SK-N-SH (cell line): ENCODE results near the gene DNAH7. TPM values are rescaled to one million over a fixed set of nuclear protein-coding genes. Genes with fewer than 3 reads are reported as not detected.

Experiments used
- CTCF ChIA-PET: fragments of 300-600, 350-600 bp; formaldehyde crosslinking; extraction: SDS; loops from one replicate; lab custom pipeline; 2021; lab: Yijun Ruan, JAX
- POLR2A ChIA-PET: fragments of 350-600 bp; sonication (Branson Sonifier 250); formaldehyde crosslinking; extraction: SDS; loops from one replicate; lab custom pipeline; 2020; ENCODE audit warnings: antibody characterized with exemption, inconsistent platforms; lab: Yijun Ruan, JAX
- DNase-seq: peaks from one replicate; pipeline ENCODE4 v3.0.0; 2012
- H2AFZ ChIP-seq: fragments of 200-600 bp; sonication (generic); 2 replicates; pipeline ENCODE4 v1.8.1; 2016; ENCODE audit warnings: antibody characterized with exemption, mild to moderate bottlenecking, low read depth
- H3F3A ChIP-seq: fragments of 200-600 bp; sonication (generic); replicated peaks from 2 replicates; pipeline ENCODE3; 2016; ENCODE audit warnings: antibody characterized with exemption, mild to moderate bottlenecking; ENCODE audit not compliant: insufficient read depth
- H3K27ac ChIP-seq, 2 experiments: fragments of 200-500 bp in 1 of 2; fragments of 200-600 bp in 1 of 2; sonication (Bioruptor generic) in 1 of 2; sonication (generic), shearing (Covaris generic) in 1 of 2; 2 replicates each; pipeline versions ENCODE4 v1.5.1 to v1.6.1; 2014 to 2016; ENCODE audit warnings: low read depth in 2 of 2, inconsistent platforms in 1 of 2, low read length in 1 of 2, mild to moderate bottlenecking in 1 of 2, mixed read lengths in 1 of 2
- H3K27me3 ChIP-seq: fragments of 200-600 bp; sonication (generic), shearing (Covaris generic); 2 replicates; pipeline ENCODE4 v1.6.1; 2016; ENCODE audit warnings: mixed run types; ENCODE audit not compliant: insufficient read depth
- H3K36me3 ChIP-seq, 2 experiments: fragments of 200-500 bp in 1 of 2; fragments of 200-600 bp in 1 of 2; sonication (Bioruptor generic) in 1 of 2; sonication (generic) in 1 of 2; replicated peaks in 1 of 2; 2 replicates each; pipeline versions ENCODE3 to v1.5.1; 2014 to 2016; ENCODE audit warnings: low read length in 1 of 2, mild to moderate bottlenecking in 1 of 2; ENCODE audit not compliant: insufficient read depth in 2 of 2, control insufficient read depth in 1 of 2
- H3K4me1 ChIP-seq, 2 experiments: fragments of 200-500 bp in 1 of 2; fragments of 200-600 bp in 1 of 2; sonication (Bioruptor generic) in 1 of 2; sonication (generic), shearing (Covaris generic) in 1 of 2; 2 replicates each; pipeline versions ENCODE4 v1.5.1 to v1.6.1; 2014 to 2016; ENCODE audit warnings: low read depth in 1 of 2, low read length in 1 of 2, mixed run types in 1 of 2; ENCODE audit not compliant: insufficient read depth in 2 of 2, control insufficient read depth in 1 of 2
- H3K4me2 ChIP-seq: fragments of 200-600 bp; sonication (generic), shearing (Covaris generic); 2 replicates; pipeline ENCODE4 v1.6.1; 2017; ENCODE audit warnings: mixed run types
- H3K4me3 ChIP-seq, 2 experiments: fragments of 200-500 bp in 1 of 2; fragments of 200-600 bp in 1 of 2; sonication (Bioruptor generic) in 1 of 2; sonication (generic), shearing (Covaris generic) in 1 of 2; 2 replicates each; pipeline versions ENCODE4 v1.5.1 to v1.8.1; 2014 to 2016; ENCODE audit warnings: low read depth in 2 of 2, inconsistent platforms in 1 of 2, low read length in 1 of 2, mild to moderate bottlenecking in 1 of 2, mixed read lengths in 1 of 2, moderate library complexity in 1 of 2
- H3K79me2 ChIP-seq: fragments of 200-600 bp; sonication (generic); 2 replicates; pipeline ENCODE4 v1.8.1; 2017; ENCODE audit warnings: mild to moderate bottlenecking; ENCODE audit not compliant: insufficient read depth
- H3K9ac ChIP-seq: fragments of 200-600 bp; sonication (generic); 2 replicates; pipeline ENCODE4 v1.6.1; 2017; ENCODE audit warnings: mixed run types
- H3K9me2 ChIP-seq: fragments of 200-600 bp; sonication (generic); 2 replicates; pipeline ENCODE4 v1.6.1; 2017; ENCODE audit warnings: mixed run types
- H3K9me3 ChIP-seq: fragments of 200-600 bp; sonication (generic); 2 replicates; pipeline ENCODE4 v1.6.1; 2017; ENCODE audit warnings: mixed run types, mild to moderate bottlenecking, moderate library complexity
- H4K20me1 ChIP-seq: fragments of 200-600 bp; sonication (generic); 2 replicates; pipeline ENCODE4 v1.6.1; 2017; ENCODE audit warnings: mild to moderate bottlenecking, mixed run types; ENCODE audit not compliant: insufficient read depth
- EP300 ChIP-seq, 2 experiments: IDR thresholded peaks; 2 replicates each; pipeline versions ENCODE4 v1.4.0 to v1.6.1; 2012; ENCODE audit warnings: borderline replicate concordance in 1 of 2, low read depth in 1 of 2, low read length in 1 of 2
- FOSL2 ChIP-seq: IDR thresholded peaks from 2 replicates; pipeline ENCODE4 v1.4.0; 2012; ENCODE audit warnings: low read depth, mild to moderate bottlenecking, moderate library complexity, borderline replicate concordance
- FOXM1 ChIP-seq: IDR thresholded peaks from 2 replicates; pipeline ENCODE4 v1.4.0; 2012; ENCODE audit warnings: low read depth, mild to moderate bottlenecking
- GABPA ChIP-seq: IDR thresholded peaks from 2 replicates; pipeline ENCODE4 v1.4.0; 2012; ENCODE audit warnings: low read depth, mild to moderate bottlenecking
- GATA2 ChIP-seq: sonication (generic); formaldehyde crosslinking; IDR thresholded peaks from 2 replicates; pipeline ENCODE4 v1.5.0; 2020; ENCODE audit warnings: mild to moderate bottlenecking, missing genetic modification reagents
- MAX ChIP-seq: IDR thresholded peaks from 2 replicates; pipeline ENCODE4 v1.4.0; 2012; ENCODE audit warnings: low read depth
- MEF2A ChIP-seq: IDR thresholded peaks from 2 replicates; pipeline ENCODE4 v1.4.0; 2012; ENCODE audit warnings: low read depth, borderline replicate concordance
- MXI1 ChIP-seq: IDR thresholded peaks from 2 replicates; pipeline ENCODE4 v1.6.1; 2012; ENCODE audit warnings: mild to moderate bottlenecking, low read depth, low read length, improper control_type of control experiment
- NFIC ChIP-seq: IDR thresholded peaks from 2 replicates; pipeline ENCODE4 v1.4.0; 2012; ENCODE audit warnings: borderline replicate concordance
- RAD21 ChIP-seq: IDR thresholded peaks from 2 replicates; pipeline ENCODE4 v1.6.1; 2012; ENCODE audit warnings: mild to moderate bottlenecking, low read length
- RCOR1 ChIP-seq: fragments of 150-350 bp; IDR thresholded peaks from 2 replicates; pipeline ENCODE4 v1.6.1; 2017; ENCODE audit warnings: antibody characterized with exemption, low read length
- RFX5 ChIP-seq: IDR thresholded peaks from 2 replicates; pipeline ENCODE4 v1.6.1; 2012; ENCODE audit warnings: mild to moderate bottlenecking, improper control_type of control experiment, low read length
- RXRA ChIP-seq: IDR thresholded peaks from 2 replicates; pipeline ENCODE4 v1.4.0; 2012; ENCODE audit warnings: low read depth, mild to moderate bottlenecking, borderline replicate concordance
- SMC3 ChIP-seq: IDR thresholded peaks from 2 replicates; pipeline ENCODE4 v1.6.1; 2012; ENCODE audit warnings: low read depth, low read length, improper control_type of control experiment
- TAF1 ChIP-seq: IDR thresholded peaks from 2 replicates; pipeline ENCODE4 v1.6.1; 2012; ENCODE audit warnings: low read depth, mild to moderate bottlenecking, low read length, moderate library complexity, borderline replicate concordance
- TEAD4 ChIP-seq: IDR thresholded peaks from 2 replicates; pipeline ENCODE4 v1.4.0; 2012; ENCODE audit warnings: mild to moderate bottlenecking, borderline replicate concordance; ENCODE audit not compliant: insufficient read depth
- USF2 ChIP-seq: fragments of 150-350 bp; IDR thresholded peaks from 2 replicates; pipeline ENCODE4 v1.6.1; 2017; ENCODE audit warnings: antibody characterized with exemption, low read length, low read depth, borderline replicate concordance
- ZBTB33 ChIP-seq: IDR thresholded peaks from 2 replicates; pipeline ENCODE4 v1.4.0; 2012; ENCODE audit warnings: low read depth, borderline replicate concordance
- WGBS: methylation state at CpG from one replicate; pipeline ENCODE4 v1.1.6; 2017; ENCODE audit warnings: low lambda C conversion rate; 5-methylcytosine and 5-hydroxymethylcytosine counted together
- polyA plus RNA-seq, 3 experiments: library from polyadenylated mRNA; depleted of rRNA; stranded (reverse); fragments of >200 nt; gene quantifications; 2 replicates each; pipeline ENCODE4 v1.2.3, GENCODE V29; 2012

The DNAH7 gene
- polyA plus RNA-seq, 1 of the 3 experiments (the other 2 are of a cell fraction): 1.2 TPM

GRCh38 chr2:195819276-195819675, 249.4 kb downstream of the DNAH7 start:
- H2AFZ ChIP-seq: no peak overlapping the region
- no peaks in the 10 kb centered on the region for H3K9me2 ChIP-seq
- 0 out of 4 replicates have a peak, but pooled peaks cover 0 to 4% of the 10 kb centered on the region in 2 experiments for H3K4me1 ChIP-seq
- no peak overlapping the region for H3K4me2 ChIP-seq
- 68% methylated on average over 1 of the region's 1 CpG for WGBS
- no peak overlapping the region for H3K4me3 ChIP-seq
- no peaks in the 10 kb centered on the region for H3K27me3 ChIP-seq
- no peak overlapping the region for H3K9ac ChIP-seq
- no peak for DNase-seq
- H3K9me3 ChIP-seq: no peaks in the 10 kb centered on the region
- H4K20me1 ChIP-seq: no peaks in the 10 kb centered on the region
- POLR2A ChIA-PET: no interaction called here
- TF ChIP-seq GABPA (no peak), FOSL2 (no peak), USF2 (no peak), MXI1 (no peak), SMC3 (no peak), NFIC (no peak), MEF2A (no peak), RAD21 (no peak), ZBTB33 (no peak), EP300 (IDR thresholded peaks at IDR 0.05; ENCODE audit: borderline replicate concordance in 1 of 2, low read depth in 1 of 2, low read length in 1 of 2) (no peak), GATA2 (no peak), RXRA (no peak), TAF1 (no peak), RFX5 (no peak), FOXM1 (no peak), RCOR1 (no peak), TEAD4 (no peak), MAX (no peak)
- no peaks in the 10 kb centered on the region; the same call in 1 of the 2 replicates for H3K79me2 ChIP-seq
- CTCF ChIA-PET: no interaction called here
- H3K27ac ChIP-seq: no peak overlapping the region
- no peaks in the 10 kb centered on the region for H3K36me3 ChIP-seq
- H3F3A ChIP-seq: no peaks in the 10 kb centered on the region
